ENCODE measurements around the gene MBD1. TPM values are rescaled to one million over a fixed set of nuclear protein-coding genes. Genes with fewer than 3 reads are reported as not detected.

The MBD1 gene
- total and polyA plus RNA-seq, 10 of the 15 experiments (the other 5 are each of a cell fraction or from before 2014, with no cell fraction given), result 8.4 to 97.7 (median 59.9) TPM

GRCh38 chr18:50298443-50299284 lies 17.3 kb upstream of the MBD1 start:
- no peaks in the 10 kb centered on the region for H4K20me1 ChIP-seq (ENCODE audit: control insufficient read depth, insufficient read depth)
- ChIA-PET POLR2A (interaction anchor here (1.0 to 1.8 kb wide), 5 partner anchors 9 to 59 kb away, joined by 3 to 6 read pairs (median 4); no protein-coding TSS in a partner anchor), SMC1A (ENCODE audit: uncharacterized antibody, unreplicated experiment) (interaction anchor here (1.0 to 2.1 kb wide), 11 partner anchors 9 to 59 kb away, joined by 3 to 10 read pairs (median 4); no protein-coding TSS in a partner anchor), CTCF (interaction anchor here (1.0 to 1.7 kb wide), 4 partner anchors 10 to 59 kb away, joined by 3 to 8 read pairs (median 5); no protein-coding TSS in a partner anchor), RAD21 (ENCODE audit: unreplicated experiment) (interaction anchor here (0.9 to 1.3 kb wide), 6 partner anchors 9 to 58 kb away, joined by 3 to 10 read pairs (median 4); no protein-coding TSS in a partner anchor)
- TF ChIP-seq IRF5 (IDR thresholded peaks at IDR 0.05; ENCODE audit: borderline replicate concordance) (no peak), JUND (IDR thresholded peaks at IDR 0.05; ENCODE audit: low read depth, low read length) (no peak), YBX1 (IDR thresholded peaks at IDR 0.05) (no peak)
- H3K27ac ChIP-seq (ENCODE audit: control insufficient read depth, insufficient read depth), result no peak overlapping the region
- H3K4me1 ChIP-seq (ENCODE audit: control insufficient read depth, insufficient read depth, low read length), result peaks cover 7% of the 10 kb centered on the region
- peak overlapping the region; percentile 56; the same call in 1 of the 2 replicates for H3K4me3 ChIP-seq
- DNase-seq (ENCODE audit: low read depth, low spot score) (no peak), FAIRE-seq (no peak), ATAC-seq (peak; percentile 14)
- H3K4me2 ChIP-seq (ENCODE audit: control insufficient read depth, insufficient read depth), result peak overlapping the region; percentile 62
- no peaks in the 10 kb centered on the region; a peak in 1 of 4 replicates for H3K27me3 ChIP-seq (replicated peaks in 1 of 2; ENCODE audit: control insufficient read depth in 2 of 2, insufficient read depth in 2 of 2, low read length in 1 of 2)
- H3K9ac ChIP-seq (ENCODE audit: control insufficient read depth, insufficient read depth, low read length), result no peak overlapping the region
- BruUV-seq (replicated peaks), result no TSS peak
- in situ Hi-C loops (cut with MboI), result loop anchor here (25.0 kb wide), 2 partner anchors 1361 to 1486 kb away; no protein-coding TSS in a partner anchor
- H3K36me3 ChIP-seq (ENCODE audit: control insufficient read depth in 2 of 2, insufficient read depth in 2 of 2, low read length in 1 of 2), result no peaks in the 10 kb centered on the region
- peaks cover 2% of the 10 kb centered on the region; the same call in 2 of the 3 replicates for H3K9me3 ChIP-seq (replicated peaks; ENCODE audit: control insufficient read depth, insufficient read depth, low read length)
- no peaks in the 10 kb centered on the region for H3K79me2 ChIP-seq (ENCODE audit: control insufficient read depth, insufficient read depth, low read length)
- 44% methylated on average over 33 of the region's 49 CpGs for WGBS (ENCODE audit: insufficient coverage, insufficient replicate concordance, low lambda C conversion rate, missing lambda C conversion rate)
- H2AFZ ChIP-seq (ENCODE audit: control insufficient read depth, low read depth, low read length), result peak overlapping the region; percentile 23; the same call in 1 of the 2 replicates
- intact Hi-C loops (cut with micrococcal nuclease; ENCODE audit: unreplicated experiment), result no loop called here

Data from GM12878 (cell line).